Measurements from ENCODE around the gene IL21.
"Not testable (repeated sequence)": the region's sequence is repeated elsewhere in the genome, so short reads cannot be mapped to it uniquely, and the experiment has no call there.

IL21 gene

GRCh38 chr4:122621016-122621507, at the start of gene IL21:
Gene IL21 (minus strand): TSS chr4:122621066. CDS start chr4:122621011, 55 bp downstream.
- in situ Hi-C loops (cut with HindIII; ENCODE audit: low sequenced_read_pairs) = no loop called here

GRCh38 chr4:122669911-122670738, 49.3 kb upstream of the IL21 start:
- in situ Hi-C loops (cut with HindIII; ENCODE audit: low sequenced_read_pairs) = no loop called here

GRCh38 chr4:122668241-122668640, 47.4 kb upstream of the IL21 start:
- in situ Hi-C loops (cut with HindIII; ENCODE audit: low sequenced_read_pairs) = no loop called here

- in situ Hi-C loops (cut with HindIII; ENCODE audit: low sequenced_read_pairs) = no loop called here
These were observed 45.8 kb upstream of the IL21 start for GRCh38 chr4:122666527-122667245.

GRCh38 chr4:122665161-122665929, 44.5 kb upstream of the IL21 start:
- in situ Hi-C loops (cut with HindIII; ENCODE audit: low sequenced_read_pairs) = no loop called here

GRCh38 chr4:122663814-122664610, 43.1 kb upstream of the IL21 start:
- in situ Hi-C loops (cut with HindIII; ENCODE audit: low sequenced_read_pairs) = no loop called here

GRCh38 chr4:122663291-122663690, 42.4 kb upstream of the IL21 start:
- in situ Hi-C loops (cut with HindIII; ENCODE audit: low sequenced_read_pairs) = no loop called here

- in situ Hi-C loops (cut with HindIII; ENCODE audit: low sequenced_read_pairs) = no loop called here
These were observed 41.8 kb upstream of the IL21 start for GRCh38 chr4:122662701-122663100.

- in situ Hi-C loops (cut with HindIII; ENCODE audit: low sequenced_read_pairs) = no loop called here
These were observed 40.6 kb upstream of the IL21 start for GRCh38 chr4:122661176-122662160.

- in situ Hi-C loops (cut with HindIII; ENCODE audit: low sequenced_read_pairs) = no loop called here
These were observed 38.0 kb upstream of the IL21 start for GRCh38 chr4:122658818-122659295.

- in situ Hi-C loops (cut with HindIII; ENCODE audit: low sequenced_read_pairs) = no loop called here
These were observed 37.5 kb upstream of the IL21 start for GRCh38 chr4:122658377-122658776.

- in situ Hi-C loops (cut with HindIII; ENCODE audit: low sequenced_read_pairs) = no loop called here
These were observed 36.7 kb upstream of the IL21 start for GRCh38 chr4:122657553-122657952.

GRCh38 chr4:122656583-122656982, 35.7 kb upstream of the IL21 start:
- in situ Hi-C loops (cut with HindIII; ENCODE audit: low sequenced_read_pairs) = not testable (repeated sequence)

- in situ Hi-C loops (cut with HindIII; ENCODE audit: low sequenced_read_pairs) = no loop called here
These were observed 31.5 kb upstream of the IL21 start for GRCh38 chr4:122652379-122652778.

- in situ Hi-C loops (cut with HindIII; ENCODE audit: low sequenced_read_pairs) = no loop called here
These were observed 29.3 kb upstream of the IL21 start for GRCh38 chr4:122650148-122650547.

- in situ Hi-C loops (cut with HindIII; ENCODE audit: low sequenced_read_pairs) = no loop called here
These were observed 26.8 kb upstream of the IL21 start for GRCh38 chr4:122647656-122648055.

- in situ Hi-C loops (cut with HindIII; ENCODE audit: low sequenced_read_pairs) = no loop called here
These were observed 22.4 kb upstream of the IL21 start for GRCh38 chr4:122643257-122643656.

- in situ Hi-C loops (cut with HindIII; ENCODE audit: low sequenced_read_pairs) = no loop called here
These were observed 18.3 kb upstream of the IL21 start for GRCh38 chr4:122639181-122639580.

GRCh38 chr4:122636697-122637096, 15.8 kb upstream of the IL21 start:
- in situ Hi-C loops (cut with HindIII; ENCODE audit: low sequenced_read_pairs) = no loop called here

Data from DLD1 (cell line).